ENCODE results near the gene RNF126.

Gene RNF126

DNA sequence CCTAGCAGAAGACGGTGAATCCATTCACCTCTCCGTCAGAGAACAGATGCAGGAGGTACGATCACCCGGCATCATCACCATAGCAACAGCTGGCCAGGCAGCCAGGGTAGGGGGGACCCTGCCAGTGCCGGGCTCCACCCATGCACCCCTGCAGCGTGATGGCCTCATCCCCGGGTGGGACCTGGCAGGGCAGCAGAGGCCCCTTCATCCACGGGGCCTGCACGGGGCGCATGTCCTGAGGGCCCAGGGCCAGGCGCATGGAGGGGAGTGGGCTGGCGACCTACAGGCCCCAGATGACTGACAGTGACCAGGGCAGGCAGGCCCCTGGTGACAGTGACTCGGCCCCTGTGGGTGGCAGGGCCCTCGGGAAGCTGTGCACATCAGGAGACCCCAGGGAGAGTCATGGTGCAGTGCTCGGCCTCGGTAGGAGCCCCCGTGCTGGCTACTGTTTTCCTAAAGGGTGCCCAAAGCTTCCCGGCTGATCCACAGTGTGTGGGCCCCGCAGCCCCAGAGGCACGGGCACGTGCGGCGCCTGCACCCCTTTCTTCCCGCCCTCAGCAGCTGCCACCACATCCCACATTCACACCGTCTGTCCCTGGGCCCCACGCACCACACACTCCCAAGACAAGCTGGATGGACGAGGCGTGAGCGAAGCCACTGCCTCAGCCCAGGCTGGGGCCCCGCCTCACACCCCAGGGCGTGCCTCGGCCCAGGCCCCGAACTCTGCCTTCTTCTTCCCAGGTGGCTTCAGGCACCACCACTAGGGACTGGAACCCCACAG, 4.8 kb downstream of the RNF126 start:
- DNase-seq (ENCODE audit: low spot score), result no peak
- TF ChIP-seq, protein P1, sequence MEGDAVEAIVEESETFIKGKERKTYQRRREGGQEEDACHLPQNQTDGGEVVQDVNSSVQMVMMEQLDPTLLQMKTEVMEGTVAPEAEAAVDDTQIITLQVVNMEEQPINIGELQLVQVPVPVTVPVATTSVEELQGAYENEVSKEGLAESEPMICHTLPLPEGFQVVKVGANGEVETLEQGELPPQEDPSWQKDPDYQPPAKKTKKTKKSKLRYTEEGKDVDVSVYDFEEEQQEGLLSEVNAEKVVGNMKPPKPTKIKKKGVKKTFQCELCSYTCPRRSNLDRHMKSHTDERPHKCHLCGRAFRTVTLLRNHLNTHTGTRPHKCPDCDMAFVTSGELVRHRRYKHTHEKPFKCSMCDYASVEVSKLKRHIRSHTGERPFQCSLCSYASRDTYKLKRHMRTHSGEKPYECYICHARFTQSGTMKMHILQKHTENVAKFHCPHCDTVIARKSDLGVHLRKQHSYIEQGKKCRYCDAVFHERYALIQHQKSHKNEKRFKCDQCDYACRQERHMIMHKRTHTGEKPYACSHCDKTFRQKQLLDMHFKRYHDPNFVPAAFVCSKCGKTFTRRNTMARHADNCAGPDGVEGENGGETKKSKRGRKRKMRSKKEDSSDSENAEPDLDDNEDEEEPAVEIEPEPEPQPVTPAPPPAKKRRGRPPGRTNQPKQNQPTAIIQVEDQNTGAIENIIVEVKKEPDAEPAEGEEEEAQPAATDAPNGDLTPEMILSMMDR (IDR thresholded peaks at IDR 0.05; ENCODE audit: extremely low read depth, missing control alignments), result no peak

DNA sequence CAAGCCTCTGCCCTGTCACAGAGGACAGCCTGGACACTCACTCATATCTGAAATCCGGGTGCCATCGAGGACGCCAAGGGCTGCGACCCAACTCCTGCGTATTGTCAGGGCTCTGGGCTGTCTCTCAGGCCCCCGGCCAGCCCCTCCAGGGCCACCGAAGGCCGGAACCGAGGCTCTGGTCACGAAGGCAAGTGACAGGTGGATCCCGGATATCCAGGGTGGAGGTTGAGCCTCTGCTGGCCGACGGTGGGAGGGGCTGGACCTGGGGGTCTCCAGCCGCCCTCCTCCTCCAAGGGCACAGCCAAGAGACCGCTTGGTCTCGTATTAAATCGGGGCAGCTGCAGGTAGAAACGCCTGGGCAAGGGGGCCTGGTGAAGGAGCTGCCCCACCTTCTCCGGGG, 5.4 kb downstream of the RNF126 start:
- TF ChIP-seq, protein P1 (IDR thresholded peaks at IDR 0.05; ENCODE audit: extremely low read depth, missing control alignments), result no peak
- no peak for DNase-seq (ENCODE audit: low spot score)

DNA sequence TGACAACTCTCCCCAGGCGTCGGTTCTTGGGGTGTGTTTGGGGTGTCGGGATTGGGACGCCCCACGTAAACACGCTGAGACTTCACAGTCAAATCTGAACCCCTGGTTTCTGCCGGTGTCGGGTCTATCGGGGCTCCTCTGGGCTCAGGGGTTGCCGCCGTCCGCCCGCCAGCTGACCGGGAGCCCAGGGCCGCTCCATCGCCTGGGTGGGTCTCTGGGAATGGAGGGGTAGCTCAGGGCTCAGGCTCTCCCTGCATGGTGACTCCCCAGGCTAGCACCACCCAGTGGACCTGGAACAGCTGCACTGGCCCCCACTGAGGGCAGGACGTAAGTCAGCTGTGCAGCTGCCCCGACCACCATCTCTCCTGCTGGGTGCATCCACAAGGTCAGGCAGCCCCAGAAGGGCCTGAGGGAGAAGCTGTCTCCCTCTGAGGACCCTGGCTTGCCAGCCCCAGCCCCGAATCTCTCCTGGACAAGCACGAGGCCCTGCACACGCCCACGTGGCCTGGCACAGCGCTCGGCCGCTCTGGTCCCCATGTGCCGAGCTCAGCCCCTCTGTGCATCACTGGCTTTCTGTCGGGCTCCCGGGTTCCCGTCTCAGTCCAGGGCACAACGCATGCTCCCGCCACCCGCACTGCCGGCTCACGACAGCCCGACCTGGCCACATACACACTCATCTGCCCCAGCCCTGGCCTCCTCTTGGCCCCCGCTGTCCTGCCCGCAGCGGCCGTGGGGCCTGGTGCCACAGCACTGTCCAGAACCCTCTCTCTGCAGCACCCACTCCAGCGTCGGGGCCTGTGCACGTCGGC, 6.1 kb downstream of the RNF126 start:
- no peak for DNase-seq (ENCODE audit: low spot score)
- TF ChIP-seq, protein P1 (IDR thresholded peaks at IDR 0.05; ENCODE audit: extremely low read depth, missing control alignments), result no peak

DNA sequence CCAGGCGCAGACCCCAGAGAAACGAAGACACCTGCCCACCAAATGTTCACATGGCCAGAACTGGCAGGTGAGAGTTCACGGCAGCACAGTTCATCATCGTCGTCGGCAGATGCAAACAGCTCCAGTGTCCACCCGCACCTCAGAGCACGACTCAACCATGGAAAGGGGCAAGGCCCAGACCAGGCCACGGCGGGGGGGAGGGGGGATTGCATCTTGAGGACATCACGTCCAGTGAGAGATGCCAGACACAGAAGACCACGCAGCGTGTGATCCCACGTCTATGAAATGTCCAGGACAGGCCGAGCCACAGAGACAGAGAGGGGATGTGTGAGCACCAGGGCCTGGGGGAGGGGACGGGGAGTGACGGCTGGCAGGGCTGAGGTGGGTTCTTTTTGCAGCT, 7.3 kb downstream of the RNF126 start:
- no peak for DNase-seq (ENCODE audit: low spot score)

DNA sequence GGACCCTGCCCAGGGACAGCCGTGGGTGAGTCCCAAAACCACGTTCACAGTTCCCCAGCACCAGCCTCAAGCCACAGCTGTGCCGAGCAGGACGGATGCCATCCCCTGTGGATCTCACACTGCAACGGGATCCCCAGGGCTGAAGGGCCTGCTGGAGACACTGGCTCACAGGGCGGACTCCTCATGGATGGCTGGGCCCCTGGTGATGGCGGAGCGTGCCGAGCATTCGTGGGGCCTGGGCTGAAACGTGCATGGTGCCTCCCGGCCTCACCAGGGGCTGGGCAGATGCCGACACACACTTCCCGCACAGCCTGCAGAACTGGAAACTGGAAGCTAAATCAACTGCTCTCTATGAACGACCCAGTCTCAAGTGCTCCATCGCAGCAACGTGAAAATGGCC, 9.6 kb downstream of the RNF126 start:
- DNase-seq (ENCODE audit: low spot score), result no peak
- TF ChIP-seq, protein P1 (IDR thresholded peaks at IDR 0.05; ENCODE audit: extremely low read depth, missing control alignments), result no peak

More for the DNA sequence above, 7.3 kb downstream of the RNF126 start:
- TF ChIP-seq, protein P1 (IDR thresholded peaks at IDR 0.05; ENCODE audit: extremely low read depth, missing control alignments), result no peak

DNA sequence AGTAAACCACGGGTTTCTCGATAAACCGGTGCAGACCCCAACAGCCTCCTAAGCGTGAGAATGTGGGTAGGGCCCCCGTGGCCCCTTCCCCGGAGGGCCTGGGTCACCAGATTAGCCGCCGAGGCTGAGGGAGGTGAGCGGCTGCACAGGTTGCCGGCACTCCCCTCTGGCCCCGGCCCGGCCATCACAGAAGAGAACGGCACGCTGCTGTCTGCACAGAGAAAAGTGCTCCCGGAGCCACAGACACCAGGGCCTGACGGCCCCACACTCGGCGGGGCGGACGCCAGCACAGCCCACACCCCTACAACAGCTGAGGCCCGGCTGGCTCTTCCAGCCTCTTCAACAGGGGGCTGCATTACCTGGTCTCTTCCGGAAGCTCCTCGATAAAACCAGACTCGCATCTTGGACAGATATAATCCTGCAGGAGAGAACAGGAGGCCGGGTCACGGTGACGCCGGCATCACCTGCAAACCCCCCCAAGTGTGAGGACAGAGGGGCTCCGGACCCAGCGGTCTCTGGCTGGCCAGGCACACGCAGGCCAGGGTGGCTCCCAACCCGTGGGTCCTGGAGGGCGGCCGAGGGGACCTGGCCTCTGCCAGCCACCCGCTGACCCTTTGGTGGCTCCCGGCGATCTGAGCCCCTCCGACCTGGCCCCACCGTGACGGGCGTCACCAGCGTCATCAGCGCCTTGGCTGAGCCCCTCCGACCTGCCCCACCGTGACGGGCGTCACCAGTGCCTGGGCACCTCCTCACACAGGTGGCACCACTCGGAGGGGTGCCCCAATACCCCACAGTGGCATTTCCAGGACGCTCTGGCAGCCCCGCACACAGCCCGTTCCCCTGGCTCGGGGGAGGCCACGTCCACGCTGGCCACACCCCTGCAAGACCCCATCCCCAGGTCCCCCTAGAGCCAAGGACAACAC, 10.3 kb downstream of the RNF126 start:
- DNase-seq (ENCODE audit: low spot score), result no peak
- TF ChIP-seq, protein P1 (IDR thresholded peaks at IDR 0.05; ENCODE audit: extremely low read depth, missing control alignments), result no peak

Measured in GM20000 (cell line).